H9 (cell line): ENCODE data around the gene FMNL1. TPM values are rescaled to one million over a fixed set of nuclear protein-coding genes. Genes with fewer than 3 reads are reported as not detected.

Experiments used
- DNase-seq: peaks from one replicate; pipeline ENCODE4 v3.0.0-alpha.2; 2017
- H2AFZ ChIP-seq: one replicate; pipeline ENCODE4 v1.6.1; 2013; ENCODE audit warnings: mild to moderate bottlenecking, low read length, control low read depth, moderate library complexity
- H2AK5ac ChIP-seq: 2 replicates; pipeline ENCODE4 v1.6.1; 2013; ENCODE audit warnings: low read length, control low read depth, mixed read lengths; ENCODE audit not compliant: insufficient read length
- H2BK120ac ChIP-seq: one replicate; pipeline ENCODE4 v1.6.1; 2013; ENCODE audit warnings: low read depth, mild to moderate bottlenecking, low read length, control low read depth, inconsistent platforms; ENCODE audit not compliant: poor library complexity, severe bottlenecking
- H2BK12ac ChIP-seq: 2 replicates; pipeline ENCODE4 v1.6.1; 2013; ENCODE audit warnings: low read length, control low read depth, mixed read lengths, low read depth; ENCODE audit not compliant: insufficient read length
- H2BK15ac ChIP-seq: 2 replicates; pipeline ENCODE4 v1.6.1; 2013; ENCODE audit warnings: low read depth, low read length, control low read depth
- H2BK20ac ChIP-seq: one replicate; pipeline ENCODE4 v1.6.1; 2013; ENCODE audit warnings: low read depth, mild to moderate bottlenecking, low read length, control low read depth, inconsistent platforms; ENCODE audit not compliant: poor library complexity, severe bottlenecking
- H2BK5ac ChIP-seq: 2 replicates; pipeline ENCODE4 v1.6.1; 2013; ENCODE audit warnings: low read length, control low read depth, mixed read lengths; ENCODE audit not compliant: insufficient read length
- H3K14ac ChIP-seq: 2 replicates; pipeline ENCODE4 v1.6.1; 2013; ENCODE audit warnings: low read length, control low read depth; ENCODE audit not compliant: insufficient read depth
- H3K18ac ChIP-seq: 2 replicates; pipeline ENCODE4 v1.6.1; 2013; ENCODE audit warnings: low read depth, mild to moderate bottlenecking, mixed read lengths, low read length, control low read depth; ENCODE audit not compliant: insufficient read length
- H3K23ac ChIP-seq: 2 replicates; pipeline ENCODE4 v1.6.1; 2013; ENCODE audit warnings: low read length, control low read depth, mixed read lengths, low read depth; ENCODE audit not compliant: insufficient read length
- H3K23me2 ChIP-seq: 2 replicates; pipeline ENCODE4 v1.6.1; 2013; ENCODE audit warnings: low read depth, mild to moderate bottlenecking, mixed read lengths, low read length, control low read depth; ENCODE audit not compliant: insufficient read length, poor library complexity, severe bottlenecking
- H3K27ac ChIP-seq: 2 replicates; pipeline ENCODE4 v1.5.1; 2013; ENCODE audit warnings: low read length, control low read depth, mixed read lengths, low read depth; ENCODE audit not compliant: insufficient read length
- H3K27me3 ChIP-seq: 2 replicates; pipeline ENCODE4 v1.6.1; 2013; ENCODE audit warnings: low read length, control low read depth, inconsistent platforms; ENCODE audit not compliant: insufficient read depth
- H3K4ac ChIP-seq: 2 replicates; pipeline ENCODE4 v1.6.1; 2013; ENCODE audit warnings: low read depth, mild to moderate bottlenecking, control low read depth, inconsistent platforms, low read length, moderate library complexity
- H3K4me1 ChIP-seq: 2 replicates; pipeline ENCODE4 v1.6.1; 2013; ENCODE audit warnings: low read length, control low read depth, inconsistent platforms; ENCODE audit not compliant: insufficient read depth
- H3K4me2 ChIP-seq: 2 replicates; pipeline ENCODE4 v1.6.1; 2013; ENCODE audit warnings: low read length, control low read depth, mixed read lengths; ENCODE audit not compliant: insufficient read length, insufficient read depth
- H3K56ac ChIP-seq: 2 replicates; pipeline ENCODE4 v1.6.1; 2013; ENCODE audit warnings: low read depth, mild to moderate bottlenecking, mixed read lengths, low read length, control low read depth; ENCODE audit not compliant: insufficient read length
- H3K79me1 ChIP-seq: 2 replicates; pipeline ENCODE4 v1.6.1; 2013; ENCODE audit warnings: low read depth, mild to moderate bottlenecking, moderate library complexity, low read length, control low read depth, inconsistent platforms; ENCODE audit not compliant: insufficient read depth, poor library complexity, severe bottlenecking
- H3K79me2 ChIP-seq: 2 replicates; pipeline ENCODE4 v1.6.1; 2013; ENCODE audit warnings: low read length, control low read depth, inconsistent platforms; ENCODE audit not compliant: insufficient read depth
- H3K9ac ChIP-seq: 2 replicates; pipeline ENCODE4 v1.6.1; 2013; ENCODE audit warnings: low read length, control low read depth, mixed read lengths; ENCODE audit not compliant: insufficient read length; ENCODE audit errors: extremely low read depth
- H3K9me3 ChIP-seq: one replicate; pipeline ENCODE4 v1.6.1; 2013; ENCODE audit warnings: low read depth, low read length, inconsistent platforms; ENCODE audit not compliant: control insufficient read depth
- H3T11ph ChIP-seq: one replicate; pipeline ENCODE4 v1.6.1; 2013; ENCODE audit warnings: mild to moderate bottlenecking, low read length, control low read depth, inconsistent platforms
- H4K20me1 ChIP-seq: one replicate; pipeline ENCODE4 v1.6.1; 2013; ENCODE audit not compliant: control insufficient read depth, insufficient read length, insufficient read depth
- H4K5ac ChIP-seq: 2 replicates; pipeline ENCODE4 v1.6.1; 2013; ENCODE audit warnings: low read depth, mild to moderate bottlenecking, mixed read lengths, low read length, control low read depth; ENCODE audit not compliant: insufficient read length
- H4K8ac ChIP-seq: replicated peaks from 2 replicates; pipeline ENCODE4 v1.6.1; 2013; ENCODE audit warnings: low read length, control low read depth, mixed read lengths, low read depth; ENCODE audit not compliant: insufficient read length
- H4K91ac ChIP-seq: 2 replicates; pipeline ENCODE4 v1.6.1; 2013; ENCODE audit warnings: low read depth, mild to moderate bottlenecking, moderate library complexity, mixed read lengths, low read length, control low read depth; ENCODE audit not compliant: insufficient read length
- H3K27ac Mint-ChIP-seq, 3 experiments: 2 replicates in 2 of 3; 3 replicates in 1 of 3; pipeline ENCODE4 v1.8.0; 2020 to 2021; ENCODE audit warnings: mixed read lengths in 3 of 3, mild to moderate bottlenecking in 1 of 3, moderate library complexity in 1 of 3
- H3K27me3 Mint-ChIP-seq: 2 replicates; pipeline ENCODE4 v1.8.0; 2021; ENCODE audit warnings: low read depth, mild to moderate bottlenecking, moderate library complexity, mixed read lengths
- H3K36me3 Mint-ChIP-seq, 3 experiments: 2 replicates in 2 of 3; 3 replicates in 1 of 3; pipeline ENCODE4 v1.8.0; 2020 to 2021; ENCODE audit warnings: low read depth in 3 of 3, mixed read lengths in 3 of 3; ENCODE audit not compliant: insufficient read depth in 1 of 3
- H3K4me1 Mint-ChIP-seq, 2 experiments: 2 replicates each; pipeline ENCODE4 v1.8.0; 2020; ENCODE audit warnings: mixed read lengths in 2 of 2
- H3K4me3 Mint-ChIP-seq, 2 experiments: 2 replicates in 1 of 2; 3 replicates in 1 of 2; pipeline ENCODE4 v1.8.0; 2020 to 2021; ENCODE audit warnings: mild to moderate bottlenecking in 2 of 2, mixed read lengths in 2 of 2, moderate library complexity in 1 of 2
- H3K9me3 Mint-ChIP-seq, 2 experiments: 2 replicates in 1 of 2; 3 replicates in 1 of 2; pipeline ENCODE4 v1.8.0; 2020; ENCODE audit warnings: mild to moderate bottlenecking in 2 of 2, mixed read lengths in 2 of 2, moderate library complexity in 1 of 2
- CTCF ChIP-seq: fragments of 200-600 bp; sonication (generic); conservative IDR thresholded peaks from 3 replicates; pipeline ENCODE4 v1.8.0; 2021; ENCODE audit warnings: antibody characterized with exemption, mild to moderate bottlenecking
- WGBS: extraction: QIAGEN DNeasy Blood & Tissue Kit; methylation state at CpG from one replicate; pipeline ENCODE4 v1.1.7; 2013; ENCODE audit warnings: missing lambda C conversion rate, low lambda C conversion rate, mixed read lengths; ENCODE audit not compliant: insufficient read length; ENCODE audit errors: extremely low coverage; 5-methylcytosine and 5-hydroxymethylcytosine counted together
- total RNA-seq: library from RNA; stranded (reverse); gene quantifications from 2 replicates; pipeline ENCODE4 v1.2.1, GENCODE V29; 2021

The FMNL1 gene
- total RNA-seq, 1 experiment from 2014 or later, result 6.9 TPM

DNA sequence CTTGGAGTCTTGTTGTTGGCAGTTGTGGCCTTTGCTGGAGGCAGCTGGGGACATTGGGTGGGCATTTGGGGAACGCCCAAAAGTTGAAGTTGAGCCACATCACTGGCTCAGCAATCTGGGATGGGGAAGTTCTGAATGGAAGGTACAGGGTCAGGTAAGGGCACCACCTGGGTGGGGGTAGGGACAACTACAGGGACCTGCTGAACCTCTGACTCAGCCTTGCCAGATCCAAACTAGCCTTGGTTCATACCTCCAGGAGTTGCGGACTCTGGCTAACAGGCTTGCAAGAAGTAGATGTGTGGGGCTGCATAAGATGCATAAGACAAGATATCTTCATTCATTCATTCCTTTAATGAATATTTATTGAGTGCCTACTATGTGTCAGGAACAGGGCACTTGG is 16.0 kb downstream of the FMNL1 start:
- no peak overlapping the region for H2BK5ac ChIP-seq
- no peak overlapping the region for H3K4me3 Mint-ChIP-seq

More for the DNA sequence above, 16.0 kb downstream of the FMNL1 start:
- Histone ChIP-seq H3K79me2 (no peaks in the 10 kb centered on the region), H3K23me2 (peaks cover 9% of the 10 kb centered on the region), H3K4me1 (peaks cover 7% of the 10 kb centered on the region; the same call in 1 of the 2 replicates), H4K91ac (no peak overlapping the region), H3K14ac (no peak overlapping the region), H3K9me3 (no peaks in the 10 kb centered on the region), H4K20me1 (no peaks in the 10 kb centered on the region), H2AFZ (no peak overlapping the region), H3K56ac (no peak overlapping the region), H3K18ac (no peak overlapping the region), H2BK15ac (no peak overlapping the region), H2BK20ac (no peak overlapping the region), H3K4ac (no peak overlapping the region), H4K5ac (no peak overlapping the region), H2AK5ac (no peak overlapping the region), H3K9ac (no peak overlapping the region), H2BK120ac (no peak overlapping the region), H3K4me2 (no peak overlapping the region), H4K8ac (no peak overlapping the region), H3K23ac (no peak overlapping the region), H3T11ph (no peak overlapping the region), H3K27ac (no peak overlapping the region), H3K27me3 (peaks cover 4% of the 10 kb centered on the region; the same call in 1 of the 2 replicates), H3K79me1 (no peaks in the 10 kb centered on the region), H2BK12ac (no peak overlapping the region)
- H3K27me3 Mint-ChIP-seq, result peaks cover 54% of the 10 kb centered on the region
- DNase-seq, result no peak
- H3K9me3 Mint-ChIP-seq, result no peaks in the 10 kb centered on the region; a peak in 2 of 5 replicates
- H3K4me1 Mint-ChIP-seq, result peaks cover 12 to 28% of the 10 kb centered on the region in 2 experiments
- TF ChIP-seq CTCF, result no peak
- no CpG with 5 or more reads among the region's 2 CpGs for WGBS
- H3K27ac Mint-ChIP-seq, result no peak overlapping the region
- peaks cover 0 to 4% (median 0%) of the 10 kb centered on the region in 3 experiments; a peak in 2 of 7 replicates for H3K36me3 Mint-ChIP-seq
